DND-41 (cell line): ENCODE data around the gene CTAG2.
"Not testable (repeated sequence)": the region's sequence is repeated elsewhere in the genome, so short reads cannot be mapped to it uniquely, and the experiment has no call there.

ENCODE experiments used
- ATAC-seq: fragments of 200-7000 bp; cut with Tn5 transposase; 3 replicates; pipeline ENCODE4 v1.9.1; 2021; ENCODE audit warnings: low read depth; ENCODE audit not compliant: insufficient read depth
- DNase-seq: peaks from one replicate; pipeline ENCODE4 v3.0.0-alpha.2; 2020
- H2AFZ ChIP-seq: 2 replicates; pipeline ENCODE4 v1.6.0; 2012; ENCODE audit warnings: low read depth, low read length
- H3K27ac ChIP-seq: 2 replicates; pipeline ENCODE4 v1.5.1; 2012; ENCODE audit warnings: low read length, inconsistent platforms
- H3K27me3 ChIP-seq: fragments of 200-600 bp; sonication (generic); 2 replicates; pipeline ENCODE4 v1.6.0; 2012; ENCODE audit warnings: low read length, mild to moderate bottlenecking, inconsistent platforms; ENCODE audit not compliant: insufficient read depth, poor library complexity
- H3K36me3 ChIP-seq: 2 replicates; pipeline ENCODE4 v1.5.1; 2012; ENCODE audit warnings: low read length, inconsistent platforms; ENCODE audit not compliant: insufficient read depth
- H3K4me1 ChIP-seq: 2 replicates; pipeline ENCODE4 v1.5.1; 2012; ENCODE audit warnings: mild to moderate bottlenecking, low read length; ENCODE audit not compliant: insufficient read depth
- H3K4me2 ChIP-seq: 2 replicates; pipeline ENCODE4 v1.6.0; 2012; ENCODE audit warnings: mild to moderate bottlenecking, moderate library complexity, low read length, inconsistent platforms; ENCODE audit not compliant: insufficient read depth
- H3K4me3 ChIP-seq, 2 experiments: fragments of 200-600 bp in 1 of 2; shearing (Covaris generic) in 1 of 2; 2 replicates each; pipeline ENCODE4 v1.5.1; 2012 to 2016; ENCODE audit warnings: inconsistent platforms in 2 of 2, low read length in 2 of 2, mild to moderate bottlenecking in 2 of 2, low read depth in 1 of 2, moderate library complexity in 1 of 2
- H3K79me2 ChIP-seq: 2 replicates; pipeline ENCODE4 v1.6.0; 2012; ENCODE audit warnings: low read length, inconsistent platforms; ENCODE audit not compliant: insufficient read depth
- H3K9ac ChIP-seq: 2 replicates; pipeline ENCODE4 v1.6.0; 2012; ENCODE audit warnings: low read depth, mild to moderate bottlenecking, inconsistent platforms, low read length, moderate library complexity
- H3K9me3 ChIP-seq: 2 replicates; pipeline ENCODE4 v1.5.1; 2012; ENCODE audit warnings: low read length, moderate library complexity, mild to moderate bottlenecking, inconsistent platforms; ENCODE audit not compliant: insufficient read depth, severe bottlenecking
- H4K20me1 ChIP-seq: 2 replicates; pipeline ENCODE4 v1.6.0; 2012; ENCODE audit warnings: low read length; ENCODE audit not compliant: insufficient read depth
- CTCF ChIP-seq: IDR thresholded peaks from 2 replicates; pipeline ENCODE4 v1.5.1; 2012; ENCODE audit warnings: borderline replicate concordance, low read length, moderate library complexity, mild to moderate bottlenecking; ENCODE audit not compliant: poor library complexity, severe bottlenecking; ENCODE audit errors: extremely low read depth
- EZH2 ChIP-seq: IDR thresholded peaks from 3 replicates; pipeline ENCODE4 v1.6.1; 2012; ENCODE audit warnings: borderline replicate concordance, low read depth, mild to moderate bottlenecking, moderate library complexity, low read length, inconsistent platforms; ENCODE audit not compliant: severe bottlenecking

CTAG2 gene

DNA sequence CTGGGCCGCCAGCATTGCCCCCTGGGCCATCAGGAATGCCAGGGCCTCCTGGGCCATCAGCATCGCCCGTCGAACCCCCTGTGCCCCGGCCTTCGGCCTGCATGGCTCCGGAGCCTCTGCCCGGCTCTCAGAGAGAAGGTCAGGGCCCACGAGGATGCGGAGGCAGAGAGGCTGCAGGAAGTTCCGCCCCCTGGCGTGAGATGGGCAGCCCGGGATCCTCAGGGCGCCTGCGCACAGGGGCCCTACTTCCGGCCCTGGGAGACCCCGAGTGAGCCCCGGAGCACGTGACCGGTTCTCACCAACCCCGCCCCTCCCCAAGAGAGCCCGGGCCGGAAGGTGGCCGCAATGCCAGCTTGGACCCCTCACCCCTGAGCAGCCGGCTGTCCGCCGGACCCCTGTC is at the start of gene CTAG2:
TSS of gene CTAG2 (minus strand) at position 167 of the 400 bp plus-strand sequence. CDS start at position 103, 64 bp downstream.
- ATAC-seq, H3K27ac ChIP-seq, H3K4me2 ChIP-seq, H3K9me3 ChIP-seq, H3K27me3 ChIP-seq, DNase-seq, H3K79me2 ChIP-seq, H4K20me1 ChIP-seq, H3K4me1 ChIP-seq, H2AFZ ChIP-seq, H3K9ac ChIP-seq, H3K4me3 ChIP-seq, H3K36me3 ChIP-seq: not testable (repeated sequence)

GRCh38 chrX:154698630-154699248 is 45.4 kb upstream of the CTAG2 start:
- Histone ChIP-seq H3K4me2 (no peak overlapping the region), H3K9ac (no peak overlapping the region), H2AFZ (no peak overlapping the region), H3K79me2 (no peaks in the 10 kb centered on the region), H3K4me3 (no peak overlapping the region), H3K4me1 (no peaks in the 10 kb centered on the region), H3K36me3 (peaks cover 62% of the 10 kb centered on the region), H4K20me1 (no peaks in the 10 kb centered on the region), H3K27me3 (no peaks in the 10 kb centered on the region), H3K9me3 (no peaks in the 10 kb centered on the region), H3K27ac (no peak overlapping the region)
- no peak for ATAC-seq
- no peak for DNase-seq
- no peak for TF ChIP-seq EZH2
- TF ChIP-seq CTCF = no peak

- Histone ChIP-seq H3K4me3 (no peak overlapping the region), H3K27ac (no peak overlapping the region), H4K20me1 (no peaks in the 10 kb centered on the region), H3K27me3 (no peaks in the 10 kb centered on the region), H3K4me1 (no peaks in the 10 kb centered on the region), H3K9me3 (no peaks in the 10 kb centered on the region), H3K9ac (no peak overlapping the region), H3K4me2 (no peak overlapping the region), H3K36me3 (peaks cover 62% of the 10 kb centered on the region), H3K79me2 (no peaks in the 10 kb centered on the region), H2AFZ (no peak overlapping the region)
- ATAC-seq (no peak), DNase-seq (no peak)
- TF ChIP-seq CTCF = no peak
Observed at GRCh38 chrX:154696676-154697045, 43.3 kb upstream of the CTAG2 start.

DNA sequence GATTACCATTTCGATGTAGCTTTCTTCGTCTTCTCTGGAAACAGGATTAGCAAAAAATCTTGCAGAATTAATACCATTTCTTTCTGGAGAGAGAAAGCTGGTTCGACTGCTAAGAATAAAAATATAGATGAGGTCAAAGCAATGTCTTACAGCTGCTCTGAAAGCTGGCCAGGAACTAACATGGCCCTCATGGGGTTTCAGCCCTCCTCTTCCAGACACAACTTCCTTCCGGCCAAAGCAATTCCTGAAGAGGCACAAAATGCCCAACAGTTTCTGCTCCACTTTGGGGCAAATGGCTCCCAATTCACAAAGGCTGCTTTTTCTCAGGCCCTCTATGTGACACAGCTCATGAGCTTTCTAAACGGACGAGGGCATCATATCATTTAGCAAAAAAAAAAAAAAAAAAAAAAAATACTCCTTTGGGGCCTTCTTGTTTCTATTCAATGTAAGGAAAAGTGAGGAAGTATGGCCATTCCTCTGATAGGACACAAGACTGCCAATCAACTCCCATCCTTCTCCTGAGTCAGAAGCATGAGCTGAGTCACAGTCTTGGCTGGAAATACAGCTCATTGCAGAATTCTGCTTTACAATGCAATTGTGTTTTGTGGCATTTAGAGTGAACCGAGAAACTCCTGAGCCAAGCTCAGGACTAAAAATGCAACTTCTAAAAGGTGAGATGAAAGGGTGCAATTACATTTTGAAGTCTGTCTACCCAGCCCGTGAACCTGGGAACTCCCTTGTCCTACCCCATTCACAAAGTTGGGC is 42.7 kb upstream of the CTAG2 start:
- H3K4me1 ChIP-seq = no peaks in the 10 kb centered on the region
- DNase-seq = no peak
- TF ChIP-seq CTCF = no peak
- H3K27me3 ChIP-seq = no peaks in the 10 kb centered on the region
- H2AFZ ChIP-seq = no peak overlapping the region
- no peaks in the 10 kb centered on the region for H3K9me3 ChIP-seq
- H3K4me2 ChIP-seq = no peak overlapping the region
- no peaks in the 10 kb centered on the region for H3K79me2 ChIP-seq
- no peak for ATAC-seq
- no peaks in the 10 kb centered on the region for H4K20me1 ChIP-seq
- H3K9ac ChIP-seq = no peak overlapping the region
- peaks cover 60% of the 10 kb centered on the region for H3K36me3 ChIP-seq
- H3K4me3 ChIP-seq = no peak overlapping the region
- no peak overlapping the region for H3K27ac ChIP-seq
